ENCODE results near the gene SCRN2. TPM values are rescaled to one million over a fixed set of nuclear protein-coding genes. Genes with fewer than 3 reads are reported as not detected.

Gene SCRN2
- total RNA-seq, 1 donor from 2014 or later: 30.1 TPM

DNA sequence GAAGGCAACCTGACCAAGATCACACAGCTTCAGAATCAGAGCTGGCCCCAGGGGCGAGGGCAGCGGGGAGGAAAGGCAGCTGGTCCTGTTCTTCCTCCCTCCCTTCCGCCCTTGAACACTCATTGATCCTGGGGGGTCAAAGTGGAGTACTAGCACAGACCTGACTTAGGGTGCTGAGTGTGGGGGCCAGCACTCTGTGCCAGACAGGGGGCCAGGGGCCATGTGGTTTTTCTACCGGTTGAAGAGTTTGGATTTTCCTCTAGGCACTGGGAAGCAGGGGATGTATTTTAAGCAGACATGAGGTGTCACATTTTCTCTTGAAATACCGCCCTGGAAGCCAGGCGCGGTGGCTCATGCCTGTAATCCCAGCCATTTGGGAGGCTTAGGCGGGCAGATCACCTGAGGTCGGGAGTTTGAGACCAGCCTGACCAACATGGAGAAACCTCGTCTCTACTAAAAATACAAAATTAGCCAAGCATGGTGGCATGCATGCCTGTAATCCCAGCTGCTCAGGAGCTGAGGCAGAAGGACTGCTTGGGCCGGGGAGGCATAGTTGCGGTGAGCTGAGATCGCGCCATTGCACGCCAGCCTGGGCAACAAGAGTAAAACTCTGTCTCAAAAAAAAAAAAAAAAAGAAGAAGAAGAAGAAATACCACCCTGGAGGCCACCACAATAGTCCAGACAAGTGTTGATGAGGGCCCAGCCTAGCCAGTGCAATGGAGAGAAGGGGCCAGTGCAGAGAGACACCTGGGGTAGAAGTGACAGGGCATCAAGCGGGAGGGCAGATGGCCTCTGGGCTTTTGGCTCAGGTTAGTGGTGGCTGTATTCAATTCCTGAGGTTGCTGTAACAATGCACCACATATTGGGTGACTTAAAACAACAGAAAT lies 34.8 kb downstream of the SCRN2 start:
- peaks cover 3% of the 10 kb centered on the region for H3K27me3 ChIP-seq (ENCODE audit: control insufficient read depth, insufficient read depth, low read length)
- H3K36me3 ChIP-seq (ENCODE audit: control insufficient read depth, insufficient read depth, low read length): peaks cover 1% of the 10 kb centered on the region
- DNase-seq (ENCODE audit: low read depth): no peak
- TF ChIP-seq, protein P1, sequence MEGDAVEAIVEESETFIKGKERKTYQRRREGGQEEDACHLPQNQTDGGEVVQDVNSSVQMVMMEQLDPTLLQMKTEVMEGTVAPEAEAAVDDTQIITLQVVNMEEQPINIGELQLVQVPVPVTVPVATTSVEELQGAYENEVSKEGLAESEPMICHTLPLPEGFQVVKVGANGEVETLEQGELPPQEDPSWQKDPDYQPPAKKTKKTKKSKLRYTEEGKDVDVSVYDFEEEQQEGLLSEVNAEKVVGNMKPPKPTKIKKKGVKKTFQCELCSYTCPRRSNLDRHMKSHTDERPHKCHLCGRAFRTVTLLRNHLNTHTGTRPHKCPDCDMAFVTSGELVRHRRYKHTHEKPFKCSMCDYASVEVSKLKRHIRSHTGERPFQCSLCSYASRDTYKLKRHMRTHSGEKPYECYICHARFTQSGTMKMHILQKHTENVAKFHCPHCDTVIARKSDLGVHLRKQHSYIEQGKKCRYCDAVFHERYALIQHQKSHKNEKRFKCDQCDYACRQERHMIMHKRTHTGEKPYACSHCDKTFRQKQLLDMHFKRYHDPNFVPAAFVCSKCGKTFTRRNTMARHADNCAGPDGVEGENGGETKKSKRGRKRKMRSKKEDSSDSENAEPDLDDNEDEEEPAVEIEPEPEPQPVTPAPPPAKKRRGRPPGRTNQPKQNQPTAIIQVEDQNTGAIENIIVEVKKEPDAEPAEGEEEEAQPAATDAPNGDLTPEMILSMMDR (IDR thresholded peaks at IDR 0.05; ENCODE audit: insufficient read depth, low read length, poor library complexity, severe bottlenecking): no peak
- H3K4me3 ChIP-seq (ENCODE audit: low read depth, low read length): no peak overlapping the region

DNA sequence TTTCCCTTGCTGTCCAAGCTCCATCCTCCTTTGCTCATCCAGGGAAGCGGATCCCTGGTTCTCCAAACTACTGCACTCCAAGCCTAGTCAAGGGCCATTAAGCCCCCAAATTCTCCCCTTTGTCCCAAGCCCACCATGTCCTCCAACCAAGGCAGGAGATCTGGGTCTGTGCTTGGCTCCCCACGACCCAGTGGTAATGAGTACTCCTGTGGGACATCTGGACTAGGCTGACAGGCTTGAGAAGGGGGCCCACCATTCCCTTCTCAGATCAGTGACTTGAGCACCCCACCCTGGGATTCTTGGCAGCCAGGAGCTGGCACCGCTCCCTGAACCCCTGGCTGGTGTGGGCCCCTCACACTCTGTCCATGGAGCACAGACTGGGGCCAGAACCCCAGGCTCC lies 36.6 kb downstream of the SCRN2 start:
- no peak for DNase-seq (ENCODE audit: low read depth)
- Histone ChIP-seq H3K36me3 (ENCODE audit: control insufficient read depth, insufficient read depth, low read length) (peaks cover 1% of the 10 kb centered on the region), H3K4me3 (ENCODE audit: low read depth, low read length) (no peak overlapping the region), H3K27me3 (ENCODE audit: control insufficient read depth, insufficient read depth, low read length) (peaks cover 5% of the 10 kb centered on the region)
- TF ChIP-seq, protein P1 (IDR thresholded peaks at IDR 0.05; ENCODE audit: insufficient read depth, low read length, poor library complexity, severe bottlenecking): no peak

DNA sequence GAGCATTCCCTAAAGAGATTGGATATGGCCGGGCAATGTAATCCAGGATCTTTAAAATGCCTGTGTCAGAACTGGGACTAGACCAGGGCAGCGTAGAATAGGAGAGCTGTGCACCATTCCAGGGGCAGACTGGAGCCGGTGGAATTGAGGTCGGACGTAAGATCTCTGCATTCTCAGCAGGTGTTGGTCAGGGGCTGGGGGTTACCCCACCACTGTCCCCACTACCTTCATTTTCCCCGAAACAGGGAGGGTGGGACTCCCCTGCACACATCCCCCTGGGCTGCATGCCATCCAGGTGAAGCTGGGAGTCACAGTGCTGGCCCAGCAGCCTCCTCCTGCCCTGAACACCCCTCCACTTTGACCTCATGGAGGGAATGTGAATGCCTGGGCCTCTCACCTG lies 37.3 kb downstream of the SCRN2 start:
- DNase-seq (ENCODE audit: low read depth): no peak
- no peak overlapping the region for H3K4me3 ChIP-seq (ENCODE audit: low read depth, low read length)
- H3K36me3 ChIP-seq (ENCODE audit: control insufficient read depth, insufficient read depth, low read length): no peaks in the 10 kb centered on the region
- TF ChIP-seq, protein P1 (IDR thresholded peaks at IDR 0.05; ENCODE audit: insufficient read depth, low read length, poor library complexity, severe bottlenecking): no peak
- peaks cover 5% of the 10 kb centered on the region for H3K27me3 ChIP-seq (ENCODE audit: control insufficient read depth, insufficient read depth, low read length)

DNA sequence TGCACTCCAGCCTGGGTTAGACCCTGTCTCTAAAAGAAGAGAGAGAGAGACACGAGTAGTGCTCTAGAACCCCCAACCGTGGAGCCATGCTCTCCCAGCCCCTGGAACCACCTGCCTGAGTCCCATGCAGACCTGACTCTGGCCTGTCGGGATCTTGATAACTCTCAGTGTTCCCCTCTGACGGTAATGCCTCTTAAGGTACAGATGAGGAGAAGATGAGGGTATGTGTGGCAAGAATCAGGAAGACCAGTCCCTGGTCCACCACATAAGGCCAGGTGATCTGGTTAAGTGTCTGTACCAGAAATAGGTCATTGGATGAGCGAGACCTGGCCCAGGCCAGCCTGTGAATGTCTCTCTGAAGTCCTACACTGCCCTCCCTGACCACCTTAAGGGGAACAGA lies 37.9 kb downstream of the SCRN2 start:
- Histone ChIP-seq H3K4me3 (ENCODE audit: low read depth, low read length) (no peak overlapping the region), H3K27me3 (ENCODE audit: control insufficient read depth, insufficient read depth, low read length) (peaks cover 5% of the 10 kb centered on the region), H3K36me3 (ENCODE audit: control insufficient read depth, insufficient read depth, low read length) (no peaks in the 10 kb centered on the region)
- TF ChIP-seq, protein P1 (IDR thresholded peaks at IDR 0.05; ENCODE audit: insufficient read depth, low read length, poor library complexity, severe bottlenecking): no peak
- no peak for DNase-seq (ENCODE audit: low read depth)

DNA sequence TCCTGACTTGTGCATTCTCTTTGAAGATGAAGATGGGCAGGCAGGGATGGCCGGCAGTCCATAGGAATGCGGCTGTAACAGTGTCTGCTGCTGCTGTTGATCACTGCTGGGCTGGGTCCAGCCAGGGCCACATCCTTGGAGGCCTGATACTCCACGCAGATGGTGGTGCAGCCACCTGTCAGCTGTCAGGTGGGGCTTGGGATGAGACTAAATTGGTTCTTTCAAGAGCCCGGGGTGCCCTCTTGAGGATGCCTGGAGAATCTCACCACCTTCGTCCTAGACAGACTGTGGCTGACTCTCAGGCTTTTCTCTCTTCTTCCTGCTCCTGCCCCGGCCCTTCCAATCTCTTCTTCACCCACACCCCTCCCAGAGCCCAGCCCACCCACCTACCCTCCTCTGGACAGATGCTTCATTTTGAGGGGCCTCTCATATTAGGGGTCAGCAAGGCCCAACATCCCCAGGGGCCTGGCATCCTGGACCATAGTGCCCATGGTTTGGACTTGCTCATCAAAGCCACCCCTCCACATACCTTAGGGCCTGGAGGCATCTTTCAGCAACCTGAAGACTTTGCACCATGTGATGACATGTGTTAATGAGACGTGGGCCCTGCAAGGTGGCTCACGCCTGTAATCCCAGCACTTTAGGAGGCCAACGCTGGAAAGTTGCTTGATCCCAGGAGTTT lies 38.6 kb downstream of the SCRN2 start:
- Histone ChIP-seq H3K36me3 (ENCODE audit: control insufficient read depth, insufficient read depth, low read length) (no peaks in the 10 kb centered on the region), H3K27me3 (ENCODE audit: control insufficient read depth, insufficient read depth, low read length) (peaks cover 5% of the 10 kb centered on the region), H3K4me3 (ENCODE audit: low read depth, low read length) (no peak overlapping the region)
- TF ChIP-seq, protein P1 (IDR thresholded peaks at IDR 0.05; ENCODE audit: insufficient read depth, low read length, poor library complexity, severe bottlenecking): peak; percentile 72
- DNase-seq (ENCODE audit: low read depth): no peak

Data from kidney epithelial cell (primary cell).